IMR-90 (cell line): ENCODE results near the gene TULP4.

Experiments used
- CHD1 ChIP-seq: IDR thresholded peaks from 2 replicates; pipeline ENCODE4 v1.6.1; 2012; ENCODE audit warnings: low read depth, low read length, improper control_type of control experiment
- POLR2A ChIP-seq: IDR thresholded peaks from 2 replicates; pipeline ENCODE4 v1.6.1; 2012; ENCODE audit warnings: mild to moderate bottlenecking, low read depth, low read length
- RAD21 ChIP-seq: IDR thresholded peaks from 2 replicates; pipeline ENCODE4 v1.6.1; 2012; ENCODE audit warnings: low read length, improper control_type of control experiment
- TF ChIP-seq, protein P1 (sequence below): conservative IDR thresholded peaks from 2 replicates; pipeline ENCODE4 v1.5.1; 2012; ENCODE audit warnings: mild to moderate bottlenecking, low read depth, low read length, improper control_type of control experiment
- TF ChIP-seq, protein P2 (sequence below): fragments of 150-350 bp; IDR thresholded peaks from 2 replicates; pipeline ENCODE4 v1.6.1; 2017; ENCODE audit warnings: mild to moderate bottlenecking, antibody characterized with exemption, low read length, low read depth
- TF ChIP-seq, protein P3 (sequence below): fragments of 150-350 bp; IDR thresholded peaks from 2 replicates; pipeline ENCODE4 v1.6.1; 2016; ENCODE audit warnings: low read depth, mild to moderate bottlenecking, low read length, moderate library complexity, borderline replicate concordance

DNA sequence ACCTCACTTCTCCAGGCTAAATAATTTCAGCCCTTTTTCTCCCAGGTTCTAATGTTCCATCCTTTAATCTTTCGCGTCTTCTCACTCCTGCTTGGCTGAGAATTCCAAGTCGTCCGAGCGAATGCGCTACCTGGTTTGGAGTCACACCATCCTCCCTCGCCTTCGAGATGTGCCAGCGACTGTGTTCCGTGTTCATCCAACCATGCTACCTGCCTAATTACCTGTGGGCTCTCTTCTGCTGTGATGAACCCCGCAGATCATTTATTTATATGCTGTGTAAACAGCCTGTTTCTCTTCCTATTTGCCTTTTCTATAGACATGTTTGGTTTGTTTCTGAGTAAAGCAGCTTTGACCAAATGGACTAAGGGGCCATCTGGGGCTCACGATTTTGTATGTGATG, 164.1 kb downstream of the TULP4 start:
- TF ChIP-seq, protein P1, sequence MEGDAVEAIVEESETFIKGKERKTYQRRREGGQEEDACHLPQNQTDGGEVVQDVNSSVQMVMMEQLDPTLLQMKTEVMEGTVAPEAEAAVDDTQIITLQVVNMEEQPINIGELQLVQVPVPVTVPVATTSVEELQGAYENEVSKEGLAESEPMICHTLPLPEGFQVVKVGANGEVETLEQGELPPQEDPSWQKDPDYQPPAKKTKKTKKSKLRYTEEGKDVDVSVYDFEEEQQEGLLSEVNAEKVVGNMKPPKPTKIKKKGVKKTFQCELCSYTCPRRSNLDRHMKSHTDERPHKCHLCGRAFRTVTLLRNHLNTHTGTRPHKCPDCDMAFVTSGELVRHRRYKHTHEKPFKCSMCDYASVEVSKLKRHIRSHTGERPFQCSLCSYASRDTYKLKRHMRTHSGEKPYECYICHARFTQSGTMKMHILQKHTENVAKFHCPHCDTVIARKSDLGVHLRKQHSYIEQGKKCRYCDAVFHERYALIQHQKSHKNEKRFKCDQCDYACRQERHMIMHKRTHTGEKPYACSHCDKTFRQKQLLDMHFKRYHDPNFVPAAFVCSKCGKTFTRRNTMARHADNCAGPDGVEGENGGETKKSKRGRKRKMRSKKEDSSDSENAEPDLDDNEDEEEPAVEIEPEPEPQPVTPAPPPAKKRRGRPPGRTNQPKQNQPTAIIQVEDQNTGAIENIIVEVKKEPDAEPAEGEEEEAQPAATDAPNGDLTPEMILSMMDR = no peak
- TF ChIP-seq POLR2A = no peak
- TF ChIP-seq, protein P2, sequence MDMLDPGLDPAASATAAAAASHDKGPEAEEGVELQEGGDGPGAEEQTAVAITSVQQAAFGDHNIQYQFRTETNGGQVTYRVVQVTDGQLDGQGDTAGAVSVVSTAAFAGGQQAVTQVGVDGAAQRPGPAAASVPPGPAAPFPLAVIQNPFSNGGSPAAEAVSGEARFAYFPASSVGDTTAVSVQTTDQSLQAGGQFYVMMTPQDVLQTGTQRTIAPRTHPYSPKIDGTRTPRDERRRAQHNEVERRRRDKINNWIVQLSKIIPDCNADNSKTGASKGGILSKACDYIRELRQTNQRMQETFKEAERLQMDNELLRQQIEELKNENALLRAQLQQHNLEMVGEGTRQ = no peak
- TF ChIP-seq CHD1 = no peak
- TF ChIP-seq, protein P3, sequence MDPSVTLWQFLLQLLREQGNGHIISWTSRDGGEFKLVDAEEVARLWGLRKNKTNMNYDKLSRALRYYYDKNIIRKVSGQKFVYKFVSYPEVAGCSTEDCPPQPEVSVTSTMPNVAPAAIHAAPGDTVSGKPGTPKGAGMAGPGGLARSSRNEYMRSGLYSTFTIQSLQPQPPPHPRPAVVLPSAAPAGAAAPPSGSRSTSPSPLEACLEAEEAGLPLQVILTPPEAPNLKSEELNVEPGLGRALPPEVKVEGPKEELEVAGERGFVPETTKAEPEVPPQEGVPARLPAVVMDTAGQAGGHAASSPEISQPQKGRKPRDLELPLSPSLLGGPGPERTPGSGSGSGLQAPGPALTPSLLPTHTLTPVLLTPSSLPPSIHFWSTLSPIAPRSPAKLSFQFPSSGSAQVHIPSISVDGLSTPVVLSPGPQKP = no peak
- TF ChIP-seq RAD21 = no peak
